ENCODE results near the gene REL.

GRCh38 chr2:60885683-60886082, 4.3 kb downstream of the REL start:
- TF ChIP-seq, protein P1, sequence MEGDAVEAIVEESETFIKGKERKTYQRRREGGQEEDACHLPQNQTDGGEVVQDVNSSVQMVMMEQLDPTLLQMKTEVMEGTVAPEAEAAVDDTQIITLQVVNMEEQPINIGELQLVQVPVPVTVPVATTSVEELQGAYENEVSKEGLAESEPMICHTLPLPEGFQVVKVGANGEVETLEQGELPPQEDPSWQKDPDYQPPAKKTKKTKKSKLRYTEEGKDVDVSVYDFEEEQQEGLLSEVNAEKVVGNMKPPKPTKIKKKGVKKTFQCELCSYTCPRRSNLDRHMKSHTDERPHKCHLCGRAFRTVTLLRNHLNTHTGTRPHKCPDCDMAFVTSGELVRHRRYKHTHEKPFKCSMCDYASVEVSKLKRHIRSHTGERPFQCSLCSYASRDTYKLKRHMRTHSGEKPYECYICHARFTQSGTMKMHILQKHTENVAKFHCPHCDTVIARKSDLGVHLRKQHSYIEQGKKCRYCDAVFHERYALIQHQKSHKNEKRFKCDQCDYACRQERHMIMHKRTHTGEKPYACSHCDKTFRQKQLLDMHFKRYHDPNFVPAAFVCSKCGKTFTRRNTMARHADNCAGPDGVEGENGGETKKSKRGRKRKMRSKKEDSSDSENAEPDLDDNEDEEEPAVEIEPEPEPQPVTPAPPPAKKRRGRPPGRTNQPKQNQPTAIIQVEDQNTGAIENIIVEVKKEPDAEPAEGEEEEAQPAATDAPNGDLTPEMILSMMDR (IDR thresholded peaks at IDR 0.05; ENCODE audit: insufficient read depth, low read length, poor library complexity, severe bottlenecking) = no peak
- no peak for TF ChIP-seq EZH2phosphoT487 (conservative IDR thresholded peaks at IDR 0.05; ENCODE audit: low read length)
